ENCODE measurements around the gene CAMSAP1. TPM values are rescaled to one million over a fixed set of nuclear protein-coding genes. Genes with fewer than 3 reads are reported as not detected.

CAMSAP1 gene
- total RNA-seq, 1 experiment from 2014 or later: 16.7 TPM

- Histone ChIP-seq H3K9me2 (ENCODE audit: insufficient read depth) (no peaks in the 10 kb centered on the region), H3K4me2 (no peak overlapping the region), H3K27ac (no peak overlapping the region), H3K9me3 (ENCODE audit: insufficient read depth, low read depth) (no peaks in the 10 kb centered on the region), H3K36me3 (ENCODE audit: low read depth) (no peaks in the 10 kb centered on the region), H4K20me1 (ENCODE audit: insufficient read depth) (no peaks in the 10 kb centered on the region), H3K4me1 (replicated peaks; ENCODE audit: insufficient read depth) (no peaks in the 10 kb centered on the region), H3F3A (ENCODE audit: insufficient read depth, low read depth) (no peaks in the 10 kb centered on the region), H3K79me2 (ENCODE audit: low read depth) (no peaks in the 10 kb centered on the region), H3K27me3 (ENCODE audit: insufficient read depth, low read depth) (no peaks in the 10 kb centered on the region), H2AFZ (no peak overlapping the region), H3K4me3 (no peak overlapping the region)
- CTCF ChIA-PET: no interaction called here
- POLR2A ChIA-PET (ENCODE audit: unreplicated experiment): no interaction called here
- TF ChIP-seq EZH2 (IDR thresholded peaks at IDR 0.05; ENCODE audit: low read depth): no peak
- TF ChIP-seq CTCF (conservative IDR thresholded peaks at IDR 0.05): no peak
- no TSS peak for BruUV-seq (replicated peaks)
- intact Hi-C loops (cut with micrococcal nuclease; ENCODE audit: unreplicated experiment): no loop called here
- DNase-seq: no peak
These were observed 92.8 kb downstream of the CAMSAP1 start for GRCh38 chr9:135814421-135815095.

DNA sequence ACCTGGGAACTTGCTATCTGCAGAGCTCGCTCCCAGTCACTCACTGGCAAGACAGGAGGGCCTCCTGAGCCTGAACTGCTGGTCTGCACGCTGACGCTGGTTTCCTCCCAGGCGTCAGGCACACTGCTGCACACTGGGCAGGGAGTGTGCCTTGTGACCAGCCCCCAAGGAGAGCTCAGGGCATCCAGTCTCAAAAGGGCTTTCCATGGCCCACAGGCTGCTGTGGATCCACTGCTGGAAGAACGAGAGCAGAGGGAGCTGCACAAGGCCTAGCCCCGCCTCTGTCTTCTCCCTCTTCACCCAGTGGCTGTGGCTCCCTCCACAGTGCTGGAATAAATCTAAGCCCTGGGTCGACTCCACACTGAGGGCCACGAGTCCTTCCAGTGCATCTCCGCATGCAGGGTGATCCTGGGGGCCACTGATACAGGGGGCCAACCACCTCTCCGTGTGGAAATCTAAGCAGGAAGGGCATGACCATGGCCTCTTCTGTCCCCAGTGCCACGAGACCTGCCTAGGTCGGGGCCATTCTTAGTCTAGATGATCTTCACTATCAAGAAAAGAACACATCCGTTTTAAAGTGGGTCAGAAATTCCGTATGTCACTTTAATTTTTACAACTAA lies 93.6 kb downstream of the CAMSAP1 start:
- BruUV-seq (replicated peaks): no TSS peak
- no peak for TF ChIP-seq EZH2 (IDR thresholded peaks at IDR 0.05; ENCODE audit: low read depth)
- TF ChIP-seq CTCF (conservative IDR thresholded peaks at IDR 0.05): no peak
- H3K79me2 ChIP-seq (ENCODE audit: low read depth): no peaks in the 10 kb centered on the region
- H3F3A ChIP-seq (ENCODE audit: insufficient read depth, low read depth): no peaks in the 10 kb centered on the region
- POLR2A ChIA-PET (ENCODE audit: unreplicated experiment): no interaction called here
- H3K4me3 ChIP-seq: no peak overlapping the region
- no peaks in the 10 kb centered on the region for H3K27me3 ChIP-seq (ENCODE audit: insufficient read depth, low read depth)
- no peaks in the 10 kb centered on the region for H3K9me3 ChIP-seq (ENCODE audit: insufficient read depth, low read depth)
- no peaks in the 10 kb centered on the region for H3K9me2 ChIP-seq (ENCODE audit: insufficient read depth)
- H3K36me3 ChIP-seq (ENCODE audit: low read depth): no peaks in the 10 kb centered on the region
- no peak for DNase-seq
- no peaks in the 10 kb centered on the region for H4K20me1 ChIP-seq (ENCODE audit: insufficient read depth)
- no peak overlapping the region for H3K4me2 ChIP-seq
- intact Hi-C loops (cut with micrococcal nuclease; ENCODE audit: unreplicated experiment): no loop called here
- no peak overlapping the region for H2AFZ ChIP-seq
- no peaks in the 10 kb centered on the region for H3K4me1 ChIP-seq (replicated peaks; ENCODE audit: insufficient read depth)
- CTCF ChIA-PET: no interaction called here
- no peak overlapping the region for H3K27ac ChIP-seq

DNA sequence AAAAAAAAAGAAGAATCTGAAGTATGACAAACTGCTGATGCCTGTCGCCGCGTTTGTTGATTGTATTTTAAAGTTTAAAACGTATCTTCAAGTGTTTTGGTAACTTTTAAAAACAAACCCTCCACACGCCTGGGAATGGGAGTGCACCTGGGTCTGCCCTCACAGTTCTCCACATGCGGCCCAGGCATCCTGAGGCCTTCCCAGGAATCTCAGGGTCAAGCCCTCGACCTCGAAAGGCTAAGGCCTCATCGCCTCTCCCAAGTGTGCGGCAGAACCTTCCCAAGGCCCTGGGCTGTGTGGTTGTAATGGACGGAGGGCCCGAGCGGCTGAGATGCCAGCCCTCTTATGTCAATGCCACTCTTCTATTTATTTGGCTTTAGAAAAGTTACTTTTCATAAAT lies 94.4 kb downstream of the CAMSAP1 start:
- Histone ChIP-seq H4K20me1 (ENCODE audit: insufficient read depth) (no peaks in the 10 kb centered on the region), H3K4me2 (no peak overlapping the region), H3K9me2 (ENCODE audit: insufficient read depth) (no peaks in the 10 kb centered on the region), H2AFZ (no peak overlapping the region), H3K9me3 (ENCODE audit: insufficient read depth, low read depth) (no peaks in the 10 kb centered on the region), H3K36me3 (ENCODE audit: low read depth) (no peaks in the 10 kb centered on the region), H3K4me1 (replicated peaks; ENCODE audit: insufficient read depth) (no peaks in the 10 kb centered on the region), H3K79me2 (ENCODE audit: low read depth) (no peaks in the 10 kb centered on the region), H3K27me3 (ENCODE audit: insufficient read depth, low read depth) (no peaks in the 10 kb centered on the region), H3K4me3 (no peak overlapping the region), H3K27ac (no peak overlapping the region), H3F3A (ENCODE audit: insufficient read depth, low read depth) (no peaks in the 10 kb centered on the region)
- intact Hi-C loops (cut with micrococcal nuclease; ENCODE audit: unreplicated experiment): no loop called here
- CTCF ChIA-PET: no interaction called here
- TF ChIP-seq EZH2 (IDR thresholded peaks at IDR 0.05; ENCODE audit: low read depth): no peak
- POLR2A ChIA-PET (ENCODE audit: unreplicated experiment): no interaction called here
- BruUV-seq (replicated peaks): no TSS peak
- no peak for DNase-seq

All from PC-9 (cell line).